DMS79 (cell line): ENCODE results near the gene GOLGA2.
A peak's percentile ranks its signal among the peaks of the same experiment; 100 is the strongest.

ENCODE experiments used
- DNase-seq: peaks from one replicate; lab custom pipeline; 2025; lab: John Stamatoyannopoulos, UW

Gene GOLGA2, protein sequence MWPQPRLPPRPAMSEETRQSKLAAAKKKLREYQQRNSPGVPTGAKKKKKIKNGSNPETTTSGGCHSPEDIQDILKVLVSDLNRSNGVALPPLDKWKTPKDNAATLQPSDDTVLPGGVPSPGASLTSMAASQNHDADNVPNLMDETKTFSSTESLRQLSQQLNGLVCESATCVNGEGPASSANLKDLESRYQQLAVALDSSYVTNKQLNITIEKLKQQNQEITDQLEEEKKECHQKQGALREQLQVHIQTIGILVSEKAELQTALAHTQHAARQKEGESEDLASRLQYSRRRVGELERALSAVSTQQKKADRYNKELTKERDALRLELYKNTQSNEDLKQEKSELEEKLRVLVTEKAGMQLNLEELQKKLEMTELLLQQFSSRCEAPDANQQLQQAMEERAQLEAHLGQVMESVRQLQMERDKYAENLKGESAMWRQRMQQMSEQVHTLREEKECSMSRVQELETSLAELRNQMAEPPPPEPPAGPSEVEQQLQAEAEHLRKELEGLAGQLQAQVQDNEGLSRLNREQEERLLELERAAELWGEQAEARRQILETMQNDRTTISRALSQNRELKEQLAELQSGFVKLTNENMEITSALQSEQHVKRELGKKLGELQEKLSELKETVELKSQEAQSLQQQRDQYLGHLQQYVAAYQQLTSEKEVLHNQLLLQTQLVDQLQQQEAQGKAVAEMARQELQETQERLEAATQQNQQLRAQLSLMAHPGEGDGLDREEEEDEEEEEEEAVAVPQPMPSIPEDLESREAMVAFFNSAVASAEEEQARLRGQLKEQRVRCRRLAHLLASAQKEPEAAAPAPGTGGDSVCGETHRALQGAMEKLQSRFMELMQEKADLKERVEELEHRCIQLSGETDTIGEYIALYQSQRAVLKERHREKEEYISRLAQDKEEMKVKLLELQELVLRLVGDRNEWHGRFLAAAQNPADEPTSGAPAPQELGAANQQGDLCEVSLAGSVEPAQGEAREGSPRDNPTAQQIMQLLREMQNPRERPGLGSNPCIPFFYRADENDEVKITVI

DNA sequence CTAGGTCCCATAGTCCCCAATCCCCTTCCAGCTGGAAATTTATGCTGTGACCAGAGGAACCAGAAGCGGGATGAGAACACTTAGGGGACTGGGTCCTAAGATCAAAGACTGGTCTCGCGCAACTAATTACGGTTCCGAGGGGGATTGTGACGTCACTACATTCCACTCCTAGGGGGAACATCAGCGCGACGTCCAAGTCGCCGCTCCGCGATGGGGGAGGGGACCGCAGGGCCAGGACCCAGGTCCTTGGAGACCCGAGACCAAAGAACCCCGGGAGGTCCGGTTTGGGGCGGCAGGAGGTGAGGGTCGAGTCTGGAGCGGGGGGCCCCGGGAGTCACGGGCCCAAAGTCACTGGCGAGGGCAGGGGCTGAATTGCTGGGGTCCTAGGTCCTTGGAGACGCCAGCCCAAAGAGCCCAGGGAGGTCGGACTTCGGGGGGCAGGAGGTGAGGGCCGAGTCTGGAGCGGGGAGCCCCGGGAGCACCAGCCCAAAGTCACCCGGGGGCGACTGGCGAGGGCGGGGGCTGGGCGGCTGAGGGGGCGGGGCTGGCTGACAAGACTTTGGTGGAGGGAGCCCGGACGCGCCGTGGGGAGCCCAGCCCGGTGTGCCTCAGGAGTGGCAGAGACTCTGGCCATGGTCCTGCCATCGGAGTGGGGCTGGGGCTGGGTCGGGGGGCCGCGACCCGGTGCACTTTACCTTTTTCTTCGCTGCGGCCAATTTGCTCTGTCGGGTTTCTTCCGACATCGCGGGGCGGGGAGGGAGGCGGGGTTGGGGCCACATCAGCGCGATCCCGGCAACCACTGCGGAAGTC, at the start of gene GOLGA2:
TSS of gene GOLGA2 (minus strand) at position 810 of the 810 bp plus-strand sequence. CDS start at position 779, 31 bp downstream.
- no peak for DNase-seq

DNA sequence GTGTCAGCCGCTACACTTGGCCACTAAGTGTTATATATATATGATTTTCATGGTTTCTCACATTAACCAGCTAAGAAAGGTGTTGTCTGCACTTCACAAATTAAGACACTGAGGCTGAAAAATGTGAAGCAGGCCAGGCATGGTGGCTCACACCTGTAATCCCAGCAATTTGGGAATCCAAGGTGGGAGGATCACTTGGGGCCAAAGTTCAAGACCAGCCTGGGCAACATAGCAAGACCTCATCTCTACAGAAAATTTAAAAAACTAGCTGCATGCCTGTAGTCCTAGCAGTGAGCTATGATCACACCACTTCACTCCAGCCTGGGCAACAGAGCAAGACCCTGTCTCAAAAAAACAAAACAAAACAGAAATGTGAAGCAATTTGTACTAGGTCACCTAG, 48.6 kb upstream of the GOLGA2 start:
- DNase-seq = no peak

DNA sequence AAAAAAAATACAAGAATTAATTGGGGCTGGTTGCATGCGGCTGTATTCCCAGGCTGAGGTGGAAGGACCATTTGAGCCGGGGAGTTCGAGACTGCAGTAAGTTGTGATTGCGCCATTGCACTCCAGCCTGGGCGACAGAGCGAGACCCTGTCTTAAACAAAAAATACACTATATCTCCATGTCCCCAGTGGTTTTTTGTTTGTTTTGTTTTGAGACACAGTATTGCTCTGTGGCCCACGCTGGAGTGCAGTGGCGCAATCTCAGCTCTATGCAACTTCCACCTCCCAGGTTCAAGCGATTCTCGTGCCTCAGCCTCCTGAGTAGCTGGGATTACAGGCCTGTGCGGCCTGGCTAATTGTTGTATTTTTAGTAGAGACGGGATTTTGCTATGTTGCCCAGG, 48.0 kb upstream of the GOLGA2 start:
- no peak for DNase-seq

DNA sequence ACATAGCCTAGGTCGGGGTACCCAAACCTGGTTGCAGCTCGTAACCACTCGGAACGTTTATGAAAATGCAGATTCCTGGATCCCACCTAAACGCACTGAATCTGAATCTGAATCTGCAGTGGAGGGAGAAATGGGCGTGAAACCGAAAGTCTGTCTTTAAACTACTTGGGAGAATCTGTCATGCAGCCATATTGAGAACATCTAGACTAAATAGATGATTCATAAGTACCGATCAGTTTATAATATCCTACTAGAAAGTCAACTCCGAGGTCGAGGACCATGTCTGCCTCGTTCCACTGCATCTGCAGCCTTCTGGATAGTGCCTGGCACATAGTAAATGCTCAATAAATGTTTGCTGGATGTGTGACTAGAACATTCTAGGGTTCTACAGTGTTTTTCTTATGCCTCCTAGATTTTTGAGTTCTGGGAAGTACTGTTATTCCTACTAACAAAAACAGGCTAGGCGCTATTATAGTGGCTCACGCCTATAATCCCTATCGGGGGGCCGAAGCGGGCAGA, 47.5 kb upstream of the GOLGA2 start:
- no peak for DNase-seq

DNA sequence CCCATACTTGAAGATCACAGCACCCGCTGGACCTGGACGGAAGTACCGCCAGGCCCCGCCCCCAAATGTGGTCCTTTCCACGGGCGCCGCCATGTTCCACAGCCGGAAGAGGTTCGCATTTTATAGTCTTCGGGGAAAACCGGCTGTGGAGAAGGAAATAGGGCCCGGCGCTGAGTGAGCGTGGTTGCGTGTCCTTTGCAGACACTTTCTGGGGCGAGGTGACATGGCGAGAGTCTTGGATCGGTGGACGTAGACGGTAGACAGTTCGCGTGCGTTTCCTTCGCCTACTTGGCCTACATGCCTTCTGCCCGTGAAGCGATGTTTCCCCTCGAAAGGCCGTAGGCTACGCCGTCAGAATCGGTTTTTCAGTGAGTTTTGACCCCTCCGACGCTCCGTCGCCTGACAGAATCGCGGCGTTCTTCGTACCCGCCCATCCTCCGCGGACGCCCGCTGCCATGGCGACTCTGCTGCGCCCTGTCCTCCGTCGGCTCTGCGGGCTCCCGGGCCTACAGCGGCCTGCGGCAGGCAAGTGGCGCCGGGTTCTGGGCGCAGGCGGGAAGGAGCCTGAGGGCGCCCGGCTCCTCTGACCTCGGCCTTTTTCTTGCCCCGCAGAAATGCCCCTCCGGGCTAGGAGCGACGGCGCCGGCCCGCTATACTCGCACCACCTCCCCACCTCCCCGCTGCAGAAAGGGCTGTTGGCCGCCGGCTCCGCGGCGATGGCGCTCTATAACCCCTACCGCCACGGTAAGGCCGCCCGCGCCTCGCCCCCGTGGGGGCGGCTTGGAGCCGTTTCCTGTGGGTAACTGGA, 46.8 kb upstream of the GOLGA2 start, which contains the start of the genes COQ4 and TRUB2:
TSS of gene COQ4 (plus strand) at position 436 of the 808 bp plus-strand sequence. CDS start at position 456, 20 bp downstream.
TSS of gene TRUB2 (minus strand) at position 44 of the 808 bp plus-strand sequence. CDS start at position 5, 39 bp downstream.
- peak; percentile 92 for DNase-seq

DNA sequence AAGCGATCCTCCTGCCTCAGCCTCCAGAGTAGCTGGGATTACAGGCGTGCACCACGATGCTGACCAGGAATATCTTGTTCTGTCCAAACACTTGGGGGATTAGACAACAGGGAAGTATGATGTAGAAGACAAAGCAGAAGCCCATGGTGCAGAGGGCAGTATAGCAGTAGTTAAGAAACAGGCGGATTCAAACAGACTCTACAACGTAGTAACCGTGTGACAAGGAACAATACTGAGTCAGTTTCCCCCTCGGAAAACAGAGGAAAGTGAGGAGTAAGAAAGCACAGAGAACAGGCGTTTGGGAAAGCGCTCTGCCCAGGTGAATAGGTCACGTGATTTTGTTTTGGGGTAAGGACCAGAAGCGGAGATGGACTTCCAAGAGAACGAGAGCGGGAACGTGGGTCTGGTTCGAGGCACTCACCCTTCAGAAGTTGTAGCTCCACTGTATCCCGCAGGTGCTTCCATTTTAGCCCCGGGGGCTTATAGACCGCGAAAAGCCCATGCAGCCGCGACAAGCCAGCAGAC, 46.1 kb upstream of the GOLGA2 start:
- no peak for DNase-seq

DNA sequence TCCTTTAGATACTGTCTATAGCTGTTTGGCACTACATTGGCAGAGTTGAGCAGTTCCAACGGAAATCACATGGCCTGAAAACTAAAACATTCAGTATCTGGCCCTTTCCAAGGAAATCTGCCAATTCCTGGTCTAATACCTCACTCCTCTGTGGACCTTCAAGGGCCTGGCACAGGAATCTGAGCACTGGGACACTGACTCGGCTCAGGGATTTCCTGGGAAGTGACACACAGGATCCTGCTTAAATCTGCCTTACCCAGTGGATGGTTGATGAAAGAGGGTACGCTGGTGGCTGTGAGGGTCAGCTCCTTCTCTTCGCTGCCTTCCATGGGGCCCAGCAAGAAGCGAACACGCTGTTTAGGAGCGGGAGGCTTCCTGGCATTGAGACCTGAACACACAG, 45.5 kb upstream of the GOLGA2 start:
- DNase-seq = no peak

DNA sequence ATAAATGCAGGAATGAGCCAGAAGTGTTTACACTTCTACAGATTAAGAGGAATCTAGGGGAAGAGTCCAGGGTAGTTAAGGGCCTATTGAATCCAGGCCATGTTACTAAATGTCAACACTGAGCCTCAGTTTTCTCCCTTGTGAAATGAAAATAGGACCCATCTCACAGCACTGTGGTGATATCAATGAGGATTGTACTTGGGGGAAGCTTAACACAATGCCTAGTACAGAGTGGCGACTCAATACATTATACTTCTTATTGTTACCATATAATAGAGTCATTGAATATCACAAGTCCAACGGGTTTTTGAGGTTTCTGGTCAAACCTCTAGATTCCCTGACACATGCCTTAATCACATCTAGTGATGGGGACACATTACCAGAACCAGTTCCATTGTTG, 41.8 kb upstream of the GOLGA2 start:
- DNase-seq = no peak

DNA sequence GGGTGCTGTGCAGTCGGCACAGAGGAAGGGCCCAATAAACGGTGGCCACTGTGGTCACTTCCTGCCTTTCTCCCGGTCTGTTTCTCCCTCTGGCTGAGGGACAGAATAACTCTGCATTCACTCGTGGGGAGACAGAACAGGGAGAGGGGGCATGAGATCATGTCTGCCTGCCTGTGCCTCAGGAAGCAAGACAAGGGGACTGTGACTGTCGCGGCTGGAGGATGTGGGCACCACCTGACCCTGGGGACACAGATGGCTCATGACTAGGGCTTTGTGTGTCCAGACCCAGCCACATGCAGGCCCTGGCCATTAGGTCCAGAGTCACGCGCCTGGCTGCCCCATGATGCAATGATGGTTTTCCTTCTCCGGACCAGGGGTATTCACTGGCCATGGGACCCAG, 40.6 kb upstream of the GOLGA2 start:
- DNase-seq = no peak

DNA sequence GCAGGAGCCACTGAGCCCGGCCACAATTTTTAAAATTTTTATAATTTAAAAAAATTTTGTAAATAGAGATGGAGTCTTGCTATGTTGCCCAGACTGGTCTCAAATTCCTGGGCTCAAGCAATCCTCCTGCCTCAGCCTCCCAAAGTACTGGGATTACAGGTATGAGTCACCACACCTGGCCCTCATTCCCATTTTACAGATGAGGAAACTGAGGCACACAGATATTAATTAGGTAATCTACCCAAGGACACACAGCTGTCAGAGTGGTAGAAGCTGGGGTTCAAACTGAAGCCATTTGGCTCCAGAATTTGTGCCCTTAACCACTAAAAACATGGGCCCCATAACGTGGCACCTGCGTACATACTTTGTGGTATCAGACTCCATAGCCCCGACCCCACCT, 38.9 kb upstream of the GOLGA2 start:
- DNase-seq = no peak

DNA sequence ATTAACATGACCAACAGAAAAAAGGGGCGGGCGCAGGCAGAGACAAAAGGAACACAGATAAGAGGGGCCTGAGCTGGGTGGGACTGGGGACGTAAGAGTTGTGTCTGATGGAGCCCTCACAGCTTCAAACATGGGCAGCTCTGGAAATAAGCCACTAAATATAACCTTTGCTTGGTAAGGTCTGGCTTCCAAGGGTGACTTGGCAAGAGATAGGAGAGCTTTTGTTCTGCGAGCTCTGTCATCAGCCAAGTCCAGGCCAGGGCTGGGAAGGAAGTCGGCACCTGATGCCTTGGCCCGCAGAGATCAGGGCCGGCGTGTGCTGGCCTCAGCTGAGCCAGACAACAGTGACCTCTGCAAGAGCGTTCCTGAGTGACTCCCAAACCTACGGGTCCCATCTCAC, 34.7 kb upstream of the GOLGA2 start:
- DNase-seq = no peak

DNA sequence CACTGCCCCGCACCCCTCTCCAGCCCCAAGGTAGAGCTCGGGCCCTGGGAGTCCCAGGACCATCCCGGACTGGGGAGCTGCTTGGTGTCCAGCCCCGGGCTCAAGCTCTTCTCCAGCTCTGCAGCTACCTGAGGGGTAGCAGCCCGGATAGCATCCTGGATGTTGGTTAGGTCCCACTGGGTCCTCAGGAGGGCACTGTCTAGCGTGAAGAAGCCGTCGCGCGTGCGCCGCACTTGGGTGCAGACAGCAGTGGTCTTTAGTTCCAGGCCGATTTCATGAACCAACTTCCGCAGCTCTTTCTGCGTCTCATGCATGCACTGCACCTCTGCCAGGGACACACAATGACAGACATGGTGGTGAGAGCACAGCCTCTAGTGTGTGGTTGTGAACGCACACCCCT, 33.7 kb upstream of the GOLGA2 start:
- DNase-seq = no peak

DNA sequence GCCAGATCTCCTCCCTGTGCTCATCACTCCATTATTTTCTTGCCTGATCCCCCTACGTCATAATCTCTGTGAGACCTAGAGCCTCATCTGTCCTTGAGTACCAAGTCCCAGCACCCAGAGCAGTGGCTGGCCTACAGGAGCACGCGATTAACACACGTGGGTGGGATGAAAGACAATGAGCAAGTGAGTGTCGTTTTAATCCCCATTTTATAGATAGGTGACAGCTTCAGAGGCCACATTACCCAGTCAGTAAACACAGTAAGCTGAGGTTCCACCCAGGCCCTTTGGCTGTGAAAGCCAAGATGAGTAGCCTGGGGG, 29.1 kb upstream of the GOLGA2 start:
- DNase-seq = no peak

DNA sequence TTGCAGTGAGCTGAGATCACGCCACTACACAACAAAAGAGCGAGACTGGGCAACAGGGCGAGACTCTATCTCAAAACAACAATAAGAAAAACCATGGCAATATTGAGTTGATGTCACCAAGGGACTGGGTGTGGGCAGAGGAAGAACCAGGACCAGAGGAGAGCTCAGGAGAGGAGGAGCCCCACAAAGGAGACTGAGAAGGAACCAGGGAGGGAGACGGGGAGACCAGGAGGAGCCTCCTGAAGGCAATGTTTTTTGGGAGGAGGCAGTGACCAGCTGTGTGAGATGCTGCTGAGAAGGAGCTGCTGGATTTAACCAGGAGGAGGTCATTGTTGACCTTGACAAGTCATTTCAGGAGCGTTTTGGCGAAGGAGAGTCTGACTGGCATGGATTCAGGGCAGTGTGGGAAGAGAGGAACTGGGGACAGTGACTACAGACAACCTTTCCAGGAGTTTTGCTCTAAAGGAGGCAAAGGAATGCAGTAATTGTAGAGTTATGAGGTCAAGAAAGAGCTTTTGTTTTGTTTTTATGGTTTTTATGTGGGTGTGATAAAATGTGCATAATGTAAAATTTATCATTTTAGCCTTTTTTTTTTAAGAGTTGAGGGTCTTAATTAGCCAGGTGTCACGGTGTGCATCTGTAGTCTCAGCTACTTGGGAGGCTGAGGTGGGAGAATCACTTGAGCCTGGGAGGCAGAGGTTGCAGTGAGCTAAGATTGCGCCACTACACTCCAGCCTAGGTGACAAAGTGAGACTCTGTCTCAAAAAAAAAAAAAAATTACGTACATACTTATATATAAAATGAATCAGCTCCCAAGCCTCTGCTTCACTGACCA, 28.5 kb upstream of the GOLGA2 start:
- no peak for DNase-seq

DNA sequence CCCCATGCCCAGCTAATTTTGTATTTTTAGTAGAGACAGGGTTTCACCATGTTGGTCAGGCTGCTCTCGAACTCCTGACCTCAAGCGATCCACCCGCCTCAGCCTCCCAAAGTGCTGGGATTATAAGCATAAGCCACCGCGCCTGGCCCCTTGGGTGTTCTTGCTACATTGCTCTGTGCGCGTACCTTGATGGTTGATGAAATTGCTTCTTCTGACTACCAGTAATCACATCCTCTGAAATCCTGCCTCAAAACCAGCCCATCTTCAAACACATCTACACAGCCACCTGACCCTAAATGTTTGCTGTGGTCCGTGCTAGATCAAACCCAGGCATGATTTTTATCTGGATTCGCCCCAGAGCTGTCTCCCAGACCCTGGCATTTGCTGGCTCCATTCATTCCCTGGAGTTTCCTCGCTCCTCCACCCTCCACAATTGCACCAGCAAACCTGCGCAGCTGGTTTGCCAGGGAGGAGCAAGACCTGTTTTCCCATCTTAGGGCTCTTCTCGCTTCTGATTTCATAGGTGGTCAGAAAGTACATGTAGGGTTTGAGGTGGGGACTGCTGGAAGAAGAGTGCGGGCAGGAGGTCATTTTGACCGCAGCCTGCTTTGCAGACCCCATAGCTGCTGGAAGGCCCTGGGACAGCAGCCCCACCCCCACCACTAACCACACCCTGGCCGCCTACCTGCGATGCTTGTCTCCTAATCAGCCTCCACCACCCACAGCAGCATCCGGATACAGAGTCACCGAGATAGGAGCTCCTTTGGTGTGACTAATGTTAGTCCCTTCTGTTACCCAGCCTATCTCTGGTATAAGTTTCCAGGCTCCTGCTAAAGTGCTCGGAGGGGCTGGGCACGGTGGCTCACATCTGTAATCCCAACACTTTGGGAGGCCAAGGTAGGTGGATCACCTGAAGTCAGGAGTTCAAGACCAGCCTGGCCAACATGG, 23.0 kb upstream of the GOLGA2 start:
- no peak for DNase-seq

DNA sequence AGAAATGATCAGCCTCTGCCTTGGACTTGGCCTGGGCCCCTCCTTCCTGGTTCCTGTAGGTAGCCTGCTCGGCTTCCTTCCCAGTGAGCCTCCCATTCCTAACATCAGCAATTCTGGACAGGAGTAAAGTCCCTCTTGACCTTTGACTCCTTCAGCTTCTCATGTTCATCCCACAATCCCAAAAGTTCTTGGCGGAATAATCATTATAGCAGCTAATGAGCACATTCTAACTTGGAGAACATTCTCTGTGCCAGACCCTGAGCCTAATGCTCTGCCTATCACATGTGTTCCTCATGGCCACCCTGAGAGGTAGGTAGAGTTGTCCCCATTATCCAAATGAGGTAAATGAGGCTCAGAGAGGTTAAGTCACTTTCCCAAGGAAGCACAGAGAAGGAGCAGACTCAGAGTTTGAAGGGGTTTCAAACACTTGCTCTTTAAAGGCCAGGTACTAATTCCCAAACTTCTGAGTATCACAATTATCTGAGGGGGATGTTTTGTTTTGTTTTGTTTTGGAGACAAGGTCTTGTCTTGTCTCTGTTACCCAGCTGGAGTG, 21.5 kb upstream of the GOLGA2 start:
- no peak for DNase-seq

DNA sequence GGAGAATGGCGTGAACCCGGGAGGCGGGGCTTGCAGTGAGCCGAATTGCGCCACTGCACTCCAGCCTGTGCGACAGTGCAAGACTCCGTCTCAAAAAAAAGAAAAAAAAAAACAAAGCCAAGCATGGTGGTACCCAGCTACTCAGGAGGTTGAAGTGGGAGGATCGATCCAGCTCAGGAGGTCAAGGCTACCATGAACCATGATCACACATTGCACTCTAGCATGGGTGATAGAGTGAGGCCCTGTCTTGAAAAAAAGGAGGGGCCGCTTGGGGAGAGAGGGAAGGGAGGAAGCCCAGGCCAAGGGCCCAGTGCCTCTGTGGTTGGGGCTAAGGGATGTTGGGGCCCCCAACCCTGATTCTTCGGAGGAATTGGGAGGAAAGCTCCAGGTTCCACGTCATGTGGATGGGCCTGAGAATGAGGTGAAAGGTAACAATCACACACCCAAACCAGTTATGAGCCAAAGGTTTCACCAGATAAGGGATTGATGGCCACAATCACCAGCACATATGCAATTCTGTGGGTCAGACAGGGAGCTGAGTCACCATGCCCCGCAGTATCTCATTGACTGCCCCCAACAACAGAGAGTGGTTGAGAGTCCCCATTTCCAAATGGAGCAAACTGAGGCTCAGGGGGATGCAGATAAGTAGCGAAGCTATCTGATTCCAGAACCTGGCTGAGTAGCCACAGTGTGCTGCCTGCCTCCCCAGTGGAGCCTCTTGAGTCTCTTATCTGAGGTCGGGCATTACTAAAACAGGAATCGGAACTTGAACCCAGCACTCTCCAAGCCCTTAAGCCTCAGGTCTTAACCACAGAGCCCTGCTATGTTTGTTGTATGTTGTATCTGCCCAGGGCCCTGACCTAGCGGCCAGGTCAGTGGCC, 20.8 kb upstream of the GOLGA2 start:
- DNase-seq = no peak
